ENCODE measurements around the gene PARD3B. TPM values are rescaled to one million over a fixed set of nuclear protein-coding genes. Genes with fewer than 3 reads are reported as not detected.

Gene PARD3B
- total RNA-seq, 1 donor from 2014 or later: 18.4 TPM

DNA sequence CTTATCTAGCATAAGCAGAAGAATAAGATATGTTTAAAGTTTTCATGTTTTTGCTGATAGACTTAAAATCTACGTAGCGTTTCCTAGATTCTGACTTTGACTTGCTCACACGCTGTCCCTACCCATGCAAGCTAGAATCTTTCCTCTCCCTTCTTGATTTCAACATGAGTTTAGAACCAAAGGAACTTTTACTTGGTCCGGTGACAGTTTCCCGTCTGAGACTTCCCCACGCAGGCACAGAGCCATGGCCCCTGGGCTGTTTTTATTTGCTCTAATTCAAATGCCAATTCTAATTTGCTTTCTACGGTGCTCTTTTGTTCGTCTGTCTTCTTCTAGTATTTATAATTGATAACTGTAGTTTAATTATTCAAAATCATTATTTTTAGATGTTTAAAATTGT lies 467.7 kb downstream of the PARD3B start:
- no peak for DNase-seq (ENCODE audit: low read depth, low spot score)
- peaks cover 11% of the 10 kb centered on the region for H3K4me1 Mint-ChIP-seq
- H3K9me3 Mint-ChIP-seq: peaks cover 2% of the 10 kb centered on the region
- H3K27me3 Mint-ChIP-seq (ENCODE audit: low read depth): no peaks in the 10 kb centered on the region
- H3K27ac Mint-ChIP-seq (ENCODE audit: unreplicated experiment): no peak overlapping the region
- no peaks in the 10 kb centered on the region for H3K36me3 Mint-ChIP-seq (ENCODE audit: low read depth)
- no peak overlapping the region for H3K4me3 Mint-ChIP-seq
- TF ChIP-seq, protein P1, sequence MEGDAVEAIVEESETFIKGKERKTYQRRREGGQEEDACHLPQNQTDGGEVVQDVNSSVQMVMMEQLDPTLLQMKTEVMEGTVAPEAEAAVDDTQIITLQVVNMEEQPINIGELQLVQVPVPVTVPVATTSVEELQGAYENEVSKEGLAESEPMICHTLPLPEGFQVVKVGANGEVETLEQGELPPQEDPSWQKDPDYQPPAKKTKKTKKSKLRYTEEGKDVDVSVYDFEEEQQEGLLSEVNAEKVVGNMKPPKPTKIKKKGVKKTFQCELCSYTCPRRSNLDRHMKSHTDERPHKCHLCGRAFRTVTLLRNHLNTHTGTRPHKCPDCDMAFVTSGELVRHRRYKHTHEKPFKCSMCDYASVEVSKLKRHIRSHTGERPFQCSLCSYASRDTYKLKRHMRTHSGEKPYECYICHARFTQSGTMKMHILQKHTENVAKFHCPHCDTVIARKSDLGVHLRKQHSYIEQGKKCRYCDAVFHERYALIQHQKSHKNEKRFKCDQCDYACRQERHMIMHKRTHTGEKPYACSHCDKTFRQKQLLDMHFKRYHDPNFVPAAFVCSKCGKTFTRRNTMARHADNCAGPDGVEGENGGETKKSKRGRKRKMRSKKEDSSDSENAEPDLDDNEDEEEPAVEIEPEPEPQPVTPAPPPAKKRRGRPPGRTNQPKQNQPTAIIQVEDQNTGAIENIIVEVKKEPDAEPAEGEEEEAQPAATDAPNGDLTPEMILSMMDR (conservative IDR thresholded peaks at IDR 0.05): no peak

DNA sequence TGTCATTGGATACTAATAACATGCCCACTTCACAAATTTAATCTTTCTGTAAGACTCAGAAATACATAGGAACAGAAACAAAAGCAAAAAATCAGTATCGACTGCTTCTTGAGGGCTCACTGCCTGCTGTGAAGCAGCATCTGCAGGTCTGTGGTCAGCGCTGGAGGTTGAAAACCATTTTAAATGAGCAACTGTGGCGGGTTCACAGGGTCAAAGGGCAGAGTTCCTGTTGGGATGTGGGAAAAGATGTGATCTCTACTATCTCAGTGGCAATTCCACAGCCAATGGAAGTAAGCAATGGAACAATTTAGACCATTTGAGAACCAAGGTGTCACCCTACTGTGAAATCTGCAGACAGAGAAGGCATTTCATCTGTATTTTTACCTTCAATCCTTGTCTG lies 468.3 kb downstream of the PARD3B start:
- Mint-ChIP-seq H3K27ac (ENCODE audit: unreplicated experiment) (no peak overlapping the region), H3K4me3 (no peak overlapping the region), H3K4me1 (peaks cover 11% of the 10 kb centered on the region), H3K36me3 (ENCODE audit: low read depth) (no peaks in the 10 kb centered on the region), H3K9me3 (peaks cover 2% of the 10 kb centered on the region), H3K27me3 (ENCODE audit: low read depth) (no peaks in the 10 kb centered on the region)
- DNase-seq (ENCODE audit: low read depth, low spot score): no peak
- TF ChIP-seq, protein P1 (conservative IDR thresholded peaks at IDR 0.05): no peak

DNA sequence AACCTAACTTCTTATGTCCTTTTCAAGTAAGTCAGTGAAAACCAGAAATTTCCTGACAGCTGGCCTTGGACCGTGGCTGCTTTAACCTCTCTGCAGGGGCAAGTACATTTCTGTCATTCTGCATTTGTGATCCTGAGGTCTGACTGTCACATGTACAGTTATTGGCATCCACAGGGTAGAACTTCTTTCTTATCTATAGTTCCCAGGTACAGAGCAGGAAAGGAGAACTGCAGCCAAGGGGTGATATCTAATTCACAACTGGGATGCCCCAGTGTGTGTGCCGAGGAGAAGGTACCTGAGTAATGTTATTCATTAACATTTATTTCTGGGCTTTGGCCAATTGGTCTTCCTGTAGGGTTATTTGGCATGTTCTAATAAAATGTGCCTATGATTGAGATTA lies 468.9 kb downstream of the PARD3B start:
- TF ChIP-seq, protein P1 (conservative IDR thresholded peaks at IDR 0.05): no peak
- H3K4me1 Mint-ChIP-seq: peaks cover 11% of the 10 kb centered on the region
- DNase-seq (ENCODE audit: low read depth, low spot score): no peak
- no peaks in the 10 kb centered on the region for H3K27me3 Mint-ChIP-seq (ENCODE audit: low read depth)
- H3K27ac Mint-ChIP-seq (ENCODE audit: unreplicated experiment): no peak overlapping the region
- no peaks in the 10 kb centered on the region for H3K36me3 Mint-ChIP-seq (ENCODE audit: low read depth)
- H3K9me3 Mint-ChIP-seq: peaks cover 2% of the 10 kb centered on the region
- H3K4me3 Mint-ChIP-seq: no peak overlapping the region

DNA sequence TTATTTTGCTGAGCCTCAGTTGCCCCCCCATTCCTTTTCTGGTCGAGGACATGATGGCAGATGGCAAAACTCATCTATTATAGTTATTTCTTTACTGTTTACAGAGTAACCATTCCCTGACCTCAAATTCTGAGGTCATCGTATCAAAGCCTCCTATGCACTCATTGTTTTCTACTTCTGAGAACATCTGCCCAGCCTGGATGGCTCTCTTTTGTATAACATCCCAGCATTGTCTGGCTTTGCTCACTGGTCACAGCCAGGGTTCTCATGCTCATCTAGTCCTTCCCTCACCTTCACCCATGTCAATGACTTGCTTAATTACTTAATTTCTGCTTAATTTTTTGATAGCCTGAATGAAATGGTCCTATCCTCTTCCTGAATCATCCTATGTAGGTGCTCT lies 472.1 kb downstream of the PARD3B start:
- no peaks in the 10 kb centered on the region for H3K27me3 Mint-ChIP-seq (ENCODE audit: low read depth)
- H3K4me3 Mint-ChIP-seq: no peak overlapping the region
- TF ChIP-seq, protein P1 (conservative IDR thresholded peaks at IDR 0.05): no peak
- H3K36me3 Mint-ChIP-seq (ENCODE audit: low read depth): no peaks in the 10 kb centered on the region
- H3K4me1 Mint-ChIP-seq: peaks cover 11% of the 10 kb centered on the region
- no peak overlapping the region for H3K27ac Mint-ChIP-seq (ENCODE audit: unreplicated experiment)
- DNase-seq (ENCODE audit: low read depth, low spot score): no peak
- H3K9me3 Mint-ChIP-seq: peaks cover 2% of the 10 kb centered on the region

DNA sequence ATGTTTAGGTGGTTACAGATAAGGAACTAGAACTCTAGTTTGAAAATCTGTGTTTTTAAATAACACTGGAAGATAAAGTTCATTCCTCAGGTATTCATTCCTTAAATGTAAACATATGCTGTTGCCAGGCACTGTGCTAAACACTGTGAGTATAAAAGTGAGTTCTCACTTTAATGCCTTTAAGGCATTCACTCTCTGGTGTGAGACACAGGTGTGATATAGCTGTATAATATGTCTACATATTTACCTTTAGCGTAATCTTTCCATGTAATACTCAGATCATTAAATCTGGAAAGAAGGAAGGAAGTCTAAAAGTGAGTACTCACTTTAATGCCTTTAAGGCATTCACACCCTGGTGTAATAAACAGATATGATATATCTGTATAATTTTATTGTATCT lies 472.6 kb downstream of the PARD3B start:
- Mint-ChIP-seq H3K4me1 (peaks cover 13% of the 10 kb centered on the region), H3K9me3 (peaks cover 2% of the 10 kb centered on the region), H3K36me3 (ENCODE audit: low read depth) (no peaks in the 10 kb centered on the region), H3K27ac (ENCODE audit: unreplicated experiment) (no peak overlapping the region), H3K27me3 (ENCODE audit: low read depth) (no peaks in the 10 kb centered on the region), H3K4me3 (no peak overlapping the region)
- no peak for DNase-seq (ENCODE audit: low read depth, low spot score)
- TF ChIP-seq, protein P1 (conservative IDR thresholded peaks at IDR 0.05): no peak

DNA sequence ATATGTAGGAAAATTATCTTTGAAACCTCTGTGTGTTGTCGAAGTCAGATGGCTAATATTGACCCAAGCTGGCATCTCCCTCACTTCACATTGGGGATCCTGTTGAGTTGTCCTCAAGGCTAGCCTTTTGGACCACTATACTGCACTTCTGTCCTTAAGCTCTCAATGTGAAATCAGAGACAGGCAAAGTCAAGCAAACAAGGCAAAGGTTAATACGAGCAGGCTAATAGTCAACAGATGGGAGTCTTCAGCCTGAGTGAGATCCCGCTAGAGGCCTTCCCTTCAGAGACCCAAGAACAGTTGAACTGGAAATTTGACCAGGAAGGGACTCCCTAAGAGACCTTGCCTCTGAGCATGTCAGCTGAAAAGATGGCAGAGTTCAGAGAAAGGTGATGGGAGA lies 475.4 kb downstream of the PARD3B start:
- H3K4me1 Mint-ChIP-seq: peaks cover 26% of the 10 kb centered on the region
- TF ChIP-seq, protein P1 (conservative IDR thresholded peaks at IDR 0.05): no peak
- no peaks in the 10 kb centered on the region for H3K27me3 Mint-ChIP-seq (ENCODE audit: low read depth)
- H3K9me3 Mint-ChIP-seq: peaks cover 2% of the 10 kb centered on the region
- no peaks in the 10 kb centered on the region for H3K36me3 Mint-ChIP-seq (ENCODE audit: low read depth)
- H3K4me3 Mint-ChIP-seq: no peak overlapping the region
- H3K27ac Mint-ChIP-seq (ENCODE audit: unreplicated experiment): no peak overlapping the region
- DNase-seq (ENCODE audit: low read depth, low spot score): no peak

Measured in neural crest cell (in vitro differentiated cells).